ENCODE measurements around the gene CEP104.
"Not testable (repeated sequence)": the region's sequence is repeated elsewhere in the genome, so short reads cannot be mapped to it uniquely, and the experiment has no call there.

Gene CEP104

DNA sequence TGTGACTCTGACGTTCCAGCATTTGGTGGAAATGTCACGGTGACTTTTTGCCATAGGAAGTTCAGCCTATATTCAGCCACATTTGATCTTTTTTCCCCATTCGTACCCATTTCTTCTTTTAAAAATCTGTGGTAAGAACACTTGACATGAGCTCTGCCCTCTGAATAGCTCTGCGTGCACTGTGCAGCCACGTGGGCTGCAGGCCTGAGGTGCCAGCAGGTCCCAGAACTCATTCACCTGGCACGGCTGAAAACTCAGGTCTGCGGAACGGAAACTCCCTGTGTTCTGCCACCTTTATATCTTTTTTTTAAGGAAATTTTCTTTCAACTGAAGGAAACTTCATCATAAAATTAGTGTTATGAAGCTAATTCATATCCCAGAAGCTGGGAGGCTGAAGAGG lies 28.6 kb downstream of the CEP104 start:
- DNase-seq (ENCODE audit: low read depth in 1 of 2, low spot score in 1 of 2): no peak

DNA sequence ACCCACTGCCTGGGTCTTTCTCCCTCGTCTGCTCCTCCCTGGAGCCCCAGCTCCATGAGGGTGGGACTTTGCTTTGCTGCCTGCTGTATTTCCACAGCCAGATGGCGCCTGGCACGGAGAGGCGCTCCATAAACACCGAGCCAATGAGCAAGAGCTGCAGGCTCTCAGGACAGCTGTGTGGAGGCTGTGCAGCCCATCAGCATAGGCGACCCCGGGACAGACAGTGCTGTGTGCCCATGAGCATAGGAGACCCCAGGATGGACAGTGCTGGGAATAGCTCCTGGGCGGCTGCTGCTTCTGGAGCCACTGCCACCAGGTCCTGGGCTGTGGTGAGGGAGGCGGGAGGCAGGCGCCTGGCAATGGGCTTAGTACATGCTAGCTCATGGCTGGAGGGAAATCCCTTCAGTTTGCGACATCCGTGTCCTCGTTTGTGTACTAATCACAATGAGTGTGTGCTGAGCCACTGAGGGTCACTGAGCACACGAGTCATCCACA lies 29.2 kb downstream of the CEP104 start:
- DNase-seq (ENCODE audit: low read depth in 1 of 2, low spot score in 1 of 2): no peak

DNA sequence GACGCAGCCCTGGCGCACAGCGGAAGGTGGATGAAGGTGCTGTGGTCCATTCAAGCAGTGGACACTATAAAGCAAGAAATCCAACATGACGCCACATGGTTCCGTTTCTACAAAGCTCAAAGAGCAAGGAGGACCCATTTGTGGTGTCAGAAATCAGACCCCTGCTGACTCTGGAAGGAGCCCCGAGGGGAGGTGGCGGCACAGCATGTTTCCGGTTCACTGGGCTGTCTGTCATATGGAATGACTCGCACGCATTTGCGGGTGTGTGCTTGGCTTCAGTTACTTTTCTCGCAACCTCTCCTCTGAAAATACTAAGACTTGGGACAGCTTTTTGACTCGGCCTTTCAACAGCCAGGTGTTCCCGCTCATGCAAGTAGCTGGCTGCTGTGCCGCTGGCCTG lies 31.7 kb downstream of the CEP104 start:
- no peak for DNase-seq (ENCODE audit: low read depth in 1 of 2, low spot score in 1 of 2)

DNA sequence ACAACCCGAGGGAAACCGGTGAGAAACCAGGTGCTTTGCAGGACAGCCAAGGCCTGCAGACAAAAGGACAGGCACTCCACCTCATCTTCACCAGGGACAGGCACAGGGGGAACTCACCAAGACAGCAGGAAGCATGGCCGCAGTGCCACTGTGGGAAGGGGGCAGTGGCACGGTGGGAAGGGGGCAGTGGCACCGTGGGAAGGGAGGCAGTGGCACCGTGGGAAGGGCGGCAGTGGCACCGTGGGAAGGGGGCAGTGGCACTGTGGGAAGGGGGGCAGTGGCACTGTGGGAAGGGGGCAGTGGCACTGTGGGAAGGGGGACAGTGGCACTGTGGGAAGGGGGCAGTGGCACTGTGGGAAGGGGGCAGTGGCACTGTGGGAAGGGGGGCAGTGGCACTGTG lies 32.4 kb downstream of the CEP104 start:
- no peak for DNase-seq (ENCODE audit: low read depth in 1 of 2, low spot score in 1 of 2)

DNA sequence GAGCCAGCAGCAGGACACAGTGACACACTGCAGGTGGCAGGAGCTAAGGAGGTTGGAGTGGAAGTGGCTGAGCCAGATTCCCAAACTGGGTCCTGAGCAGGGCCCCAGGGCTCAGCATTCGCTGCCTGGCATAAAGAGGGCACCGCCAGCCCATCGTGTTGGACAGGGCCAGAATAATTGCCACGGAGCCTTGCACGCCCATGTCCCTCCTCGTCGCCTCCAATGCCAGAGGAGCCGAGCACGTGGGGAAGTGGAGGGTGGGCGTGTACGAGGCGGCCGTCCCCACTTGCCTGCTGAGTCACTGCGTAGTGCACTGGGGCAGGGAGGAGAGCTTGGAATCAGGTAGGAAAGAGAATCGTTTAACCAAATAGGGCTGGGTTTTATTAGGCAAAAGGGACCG lies 34.6 kb downstream of the CEP104 start:
- no peak for DNase-seq (ENCODE audit: low read depth in 1 of 2, low spot score in 1 of 2)

DNA sequence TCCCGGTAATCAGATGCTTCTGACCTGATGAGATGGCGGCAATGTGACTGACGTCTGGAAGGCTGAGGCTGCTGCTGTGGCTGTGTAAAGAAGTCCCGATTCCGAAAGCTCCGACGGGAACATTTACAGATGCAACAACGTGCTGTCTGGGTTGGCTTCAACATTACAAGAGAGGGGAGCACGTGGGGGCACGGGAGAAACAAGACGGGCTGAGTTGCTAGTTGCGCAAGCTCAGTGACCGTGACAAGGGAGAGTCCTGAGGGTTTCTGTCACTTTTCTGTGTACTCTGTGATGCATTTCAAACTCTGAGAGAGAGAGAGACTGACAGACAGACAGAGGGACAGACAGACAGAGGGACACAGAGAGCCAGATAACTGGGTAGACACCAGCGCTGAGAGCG lies 35.1 kb downstream of the CEP104 start:
- DNase-seq (ENCODE audit: low read depth in 1 of 2, low spot score in 1 of 2): no peak

DNA sequence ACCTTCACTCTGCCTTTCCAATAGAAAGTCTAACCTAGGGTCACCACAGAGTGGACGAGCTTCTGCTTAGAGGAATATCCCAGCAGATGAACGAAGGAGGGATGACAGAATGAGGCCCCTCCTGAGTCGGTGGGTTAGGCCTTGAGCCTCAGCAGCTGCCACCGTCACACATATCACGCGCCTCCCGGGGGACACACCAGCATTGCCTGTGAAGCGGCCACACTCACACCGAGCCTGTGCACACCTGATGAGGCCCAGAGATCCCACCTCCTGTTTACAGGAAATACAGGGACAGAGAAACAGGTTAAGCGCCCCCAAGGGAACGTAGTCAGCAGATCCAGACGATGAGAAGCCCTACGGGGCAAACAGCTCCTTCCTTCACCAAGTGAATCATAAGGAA lies 35.6 kb downstream of the CEP104 start:
- DNase-seq (ENCODE audit: low read depth in 1 of 2, low spot score in 1 of 2): no peak

DNA sequence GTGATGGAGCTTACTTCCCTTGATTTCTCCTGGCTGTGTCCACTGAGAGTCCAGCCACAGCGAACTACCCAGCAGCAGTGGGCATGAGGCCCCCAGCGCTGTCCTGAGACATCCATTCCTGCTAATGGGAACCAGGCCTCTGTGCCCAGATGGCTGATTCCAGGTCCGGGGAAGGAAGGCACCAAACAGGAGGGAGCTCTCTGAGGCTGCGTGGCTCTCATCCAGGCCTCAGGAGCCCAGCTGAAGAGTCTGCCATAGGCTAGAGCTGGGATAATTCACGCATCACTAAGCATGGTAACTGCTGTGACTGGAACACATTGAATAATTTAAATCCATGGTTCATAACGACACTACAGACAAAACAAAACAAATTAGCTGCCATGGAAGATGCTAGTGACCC lies 36.0 kb downstream of the CEP104 start:
- no peak for DNase-seq (ENCODE audit: low read depth in 1 of 2, low spot score in 1 of 2)

DNA sequence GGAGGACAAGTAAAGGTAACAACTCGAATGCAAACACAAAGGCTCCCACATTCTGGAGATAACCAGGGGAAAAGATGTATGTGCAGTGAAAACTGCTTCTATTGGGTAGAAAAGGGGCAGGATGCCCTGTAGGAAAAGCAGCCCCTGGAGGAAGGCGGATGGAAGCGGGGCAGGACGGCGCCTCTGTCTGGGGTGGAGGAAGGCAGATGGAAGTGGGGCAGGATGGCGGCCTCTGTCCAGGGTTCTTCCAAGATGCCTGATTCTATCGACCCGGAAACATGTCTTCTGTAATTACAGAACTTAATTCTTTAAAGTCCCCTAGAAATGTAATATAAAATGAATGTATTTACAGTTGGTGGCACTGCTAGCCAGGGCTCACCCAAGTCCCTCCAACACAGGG lies 36.7 kb downstream of the CEP104 start:
- DNase-seq (ENCODE audit: low read depth in 1 of 2, low spot score in 1 of 2): no peak

DNA sequence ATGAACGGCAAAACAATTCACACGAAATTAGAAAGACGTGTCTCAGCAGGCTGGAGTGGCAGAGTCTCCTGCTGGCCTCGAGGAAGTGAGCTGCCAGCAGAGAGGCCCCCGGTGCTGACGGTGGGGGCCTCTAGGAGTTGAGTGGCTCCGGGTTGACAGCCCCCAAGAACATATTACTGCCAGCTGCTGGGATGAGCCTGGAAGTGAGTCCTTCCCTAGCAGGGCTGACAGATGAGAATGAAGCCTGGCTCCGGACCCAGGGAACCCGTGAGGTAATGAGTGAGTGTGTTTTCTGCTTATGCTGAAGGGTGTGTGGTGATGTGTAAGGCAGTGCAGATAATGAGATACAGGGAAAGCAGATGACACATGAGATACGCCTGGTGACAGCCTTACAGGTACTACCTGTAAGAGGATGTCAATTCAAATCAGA lies 37.2 kb downstream of the CEP104 start:
- DNase-seq (ENCODE audit: low read depth in 1 of 2, low spot score in 1 of 2): no peak

DNA sequence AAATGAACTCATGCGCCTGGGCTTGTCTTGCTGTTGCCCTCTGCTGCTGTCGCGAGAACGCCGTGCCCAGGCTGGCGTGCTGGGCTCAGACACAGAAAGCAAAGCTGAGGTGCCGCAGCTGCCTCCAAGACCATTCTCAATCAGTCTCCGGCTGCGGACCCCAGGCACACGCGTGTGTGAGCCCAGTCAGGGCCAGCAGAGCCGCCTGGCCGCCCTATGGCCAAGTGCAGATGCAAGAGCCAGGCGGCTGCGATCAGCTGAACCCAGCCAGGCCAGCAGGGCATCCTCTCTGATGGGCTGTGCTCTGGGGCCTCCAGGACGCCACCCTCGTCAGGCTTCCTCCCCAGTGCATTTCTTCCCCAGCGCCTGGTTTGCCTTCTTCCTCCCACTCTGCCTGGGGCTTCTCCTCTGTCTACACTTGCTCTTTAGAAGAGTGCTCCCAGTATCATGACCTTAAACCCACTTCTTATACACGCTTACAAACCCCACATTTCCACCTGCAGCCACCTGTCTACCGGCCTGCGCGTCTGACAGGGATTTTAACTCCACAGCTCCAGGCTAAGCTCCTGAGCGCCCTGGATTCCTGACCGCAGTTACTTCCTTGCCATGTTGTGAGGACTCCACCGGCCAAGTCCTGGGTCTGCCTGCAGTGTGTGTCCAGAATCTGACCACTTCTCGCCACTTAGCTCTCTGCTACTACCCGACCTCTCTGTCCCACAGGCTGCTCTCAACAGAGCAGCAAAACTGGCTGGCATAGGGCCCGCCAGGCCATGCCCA lies 39.0 kb downstream of the CEP104 start:
- DNase-seq (ENCODE audit: low read depth in 1 of 2, low spot score in 1 of 2): no peak

DNA sequence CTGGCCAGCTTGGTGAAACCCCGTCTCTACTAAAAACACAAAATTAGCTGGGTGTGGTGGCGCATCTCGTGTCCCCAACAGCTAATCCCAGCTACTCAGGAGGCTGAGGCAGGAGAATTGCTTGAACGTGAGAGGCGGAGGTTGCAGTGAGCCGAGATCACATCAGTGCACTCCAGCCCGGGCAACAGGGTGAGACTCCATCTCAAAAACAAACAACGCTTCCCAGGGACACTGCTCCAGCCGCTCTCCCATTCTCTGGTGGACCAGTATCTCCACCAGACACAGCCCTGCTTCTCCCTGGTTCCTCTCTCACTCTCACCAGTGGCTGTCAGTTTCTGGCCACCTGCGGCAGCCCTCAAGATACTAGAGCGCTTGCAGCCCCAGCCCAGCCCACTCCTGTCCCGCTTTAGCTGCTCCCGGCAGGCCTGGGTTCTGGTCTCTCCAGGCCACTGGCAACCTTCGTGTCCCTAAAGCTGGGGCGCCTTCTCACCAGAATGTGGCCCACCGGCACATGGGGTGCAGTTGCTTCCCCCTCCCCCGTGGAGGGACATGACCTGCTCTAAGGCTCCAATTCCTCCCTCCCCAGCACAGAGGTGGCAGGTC lies 39.8 kb downstream of the CEP104 start:
- no peak for DNase-seq (ENCODE audit: low read depth in 1 of 2, low spot score in 1 of 2)

DNA sequence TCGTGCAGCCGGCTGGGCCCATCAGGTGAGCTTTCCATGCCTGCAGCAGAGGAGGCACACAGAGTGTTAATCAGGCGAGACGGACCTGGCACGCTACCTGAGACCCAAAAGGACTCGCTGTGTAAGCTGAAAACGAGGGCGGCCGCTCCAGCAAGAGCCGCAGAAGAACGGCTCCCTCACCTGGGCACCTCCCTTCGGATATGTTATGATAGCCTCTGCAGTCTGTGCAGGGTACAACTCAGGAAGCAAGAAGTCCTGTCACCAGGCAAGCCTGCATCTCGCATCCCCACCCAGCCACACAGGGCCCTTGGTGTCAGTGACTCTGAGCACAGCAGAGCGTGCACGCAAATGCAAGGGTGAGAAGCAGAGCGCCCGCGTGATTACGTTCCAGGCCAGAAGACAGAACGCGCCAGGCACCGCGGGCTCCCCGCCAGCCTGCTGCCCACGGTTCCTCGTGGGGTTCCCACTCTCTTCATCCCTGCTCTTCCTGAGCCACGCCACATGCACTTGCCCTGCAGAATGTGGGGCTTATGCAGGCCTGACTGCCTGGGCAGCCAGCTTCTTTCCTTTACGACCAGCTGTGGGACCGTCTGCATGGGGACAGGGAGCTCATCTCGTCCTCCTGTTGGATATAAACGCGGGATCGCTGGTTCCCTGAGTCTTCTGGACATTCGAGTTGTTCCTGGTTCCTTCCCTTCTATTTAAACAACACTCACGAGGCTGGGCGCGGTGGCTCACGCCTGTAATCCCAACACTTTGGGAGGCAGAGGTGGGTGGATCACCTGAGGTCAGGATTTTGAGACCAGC lies 40.5 kb downstream of the CEP104 start:
- DNase-seq (ENCODE audit: low read depth in 1 of 2, low spot score in 1 of 2): no peak

DNA sequence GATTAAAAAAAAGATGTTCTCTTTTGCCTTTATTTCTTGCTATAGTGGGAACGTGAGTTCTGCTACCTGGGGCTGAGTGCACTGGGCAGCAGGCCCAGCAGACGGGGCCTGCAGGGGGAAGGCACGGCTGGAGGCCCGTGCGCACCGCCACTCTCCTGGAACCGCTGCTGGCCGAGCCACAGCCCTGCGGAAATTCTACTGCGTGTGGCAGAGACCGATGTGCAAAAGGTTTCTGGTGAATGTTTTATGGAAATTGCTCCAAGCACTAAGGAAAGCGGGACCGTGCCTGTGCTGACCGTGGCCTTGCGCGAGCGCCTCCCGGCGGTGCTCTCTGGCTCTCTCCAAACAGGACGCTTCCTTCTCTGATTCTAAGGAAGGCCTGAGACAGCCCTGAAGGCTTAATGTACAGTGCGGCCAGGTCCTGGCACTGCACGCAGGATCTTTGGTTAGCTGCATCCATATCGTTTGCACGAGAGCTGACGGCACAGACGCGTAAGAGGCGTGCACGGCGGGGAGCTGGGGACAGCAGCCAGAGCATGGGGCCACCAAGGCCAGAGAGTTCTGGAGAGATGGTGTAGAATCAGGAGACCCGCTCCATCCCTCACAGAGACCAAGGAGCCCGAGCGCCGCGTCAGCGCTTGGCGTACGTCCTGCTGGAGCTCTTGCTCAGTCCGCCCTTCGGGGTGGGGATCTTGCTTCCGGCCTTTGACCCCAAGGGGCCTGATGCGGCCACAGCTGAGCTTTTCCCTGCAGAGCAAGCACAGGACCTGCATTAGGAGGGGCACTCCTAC lies 42.0 kb downstream of the CEP104 start:
- DNase-seq (ENCODE audit: low read depth in 1 of 2, low spot score in 1 of 2): no peak

DNA sequence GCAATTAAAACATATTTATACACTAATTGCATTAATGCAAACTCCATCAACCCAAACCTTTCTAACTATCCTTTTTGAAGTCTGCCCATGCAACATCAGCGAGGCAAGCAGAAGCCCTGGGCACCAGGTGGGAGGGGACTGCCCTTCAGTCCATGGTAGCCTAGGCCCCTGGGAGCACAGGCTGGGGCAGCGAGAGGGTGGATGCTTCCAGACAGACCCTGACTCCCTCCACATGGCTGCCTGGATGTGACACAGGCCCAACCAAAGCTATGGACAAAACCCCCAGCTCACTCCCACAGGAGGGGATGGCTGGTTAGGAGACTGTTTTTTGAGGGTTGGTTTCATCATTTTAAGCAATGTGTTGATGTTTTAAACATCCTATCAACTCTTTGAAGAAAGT lies 42.9 kb downstream of the CEP104 start:
- DNase-seq (ENCODE audit: low read depth in 1 of 2, low spot score in 1 of 2): no peak

DNA sequence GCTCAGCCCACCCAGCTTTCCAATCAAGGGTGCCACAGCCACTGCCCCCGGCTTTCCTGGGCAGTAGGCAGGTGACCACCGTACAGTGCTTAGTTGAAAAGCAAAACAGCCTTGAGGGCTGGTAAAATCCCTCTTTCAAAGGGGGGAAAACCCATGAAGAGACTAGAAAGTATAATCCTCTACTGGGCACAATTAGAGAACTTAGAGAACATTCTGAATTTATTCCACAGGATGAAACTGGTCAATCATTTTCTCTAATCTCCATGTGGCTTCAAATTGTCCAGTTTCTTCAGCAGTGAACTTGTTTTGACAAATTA lies 45.5 kb downstream of the CEP104 start:
- DNase-seq (ENCODE audit: low read depth in 1 of 2, low spot score in 1 of 2): no peak

DNA sequence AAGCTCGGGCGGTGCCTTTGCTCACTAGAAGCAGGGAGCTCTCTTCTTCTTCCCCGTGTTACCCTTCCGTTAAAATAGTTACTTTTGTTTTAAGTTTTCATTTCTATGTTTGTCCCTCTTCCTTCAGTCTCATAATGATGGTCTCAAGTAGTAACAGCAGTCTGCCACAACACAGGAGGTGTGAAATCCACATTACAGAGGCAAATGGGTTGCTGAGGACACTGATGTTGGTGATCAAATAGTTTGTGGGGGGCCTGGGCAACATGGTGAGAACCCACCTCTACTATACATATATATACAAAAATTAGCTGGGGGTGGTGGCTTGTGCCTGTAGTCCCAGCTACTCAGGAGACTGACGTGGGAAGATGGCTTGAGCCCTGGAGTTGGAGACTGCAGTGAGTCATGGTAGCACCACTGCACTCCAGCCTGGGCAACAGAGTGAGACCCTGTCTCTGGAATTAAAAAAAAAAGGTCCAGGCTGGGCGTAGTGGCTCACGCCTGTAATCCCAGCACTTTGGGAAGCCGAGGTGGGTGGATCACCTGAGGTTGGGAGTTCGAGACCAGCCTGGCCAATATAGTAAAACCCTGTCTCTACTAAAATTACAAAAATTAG lies 46.8 kb downstream of the CEP104 start:
- DNase-seq (ENCODE audit: low read depth in 1 of 2, low spot score in 1 of 2): not testable (repeated sequence)

DNA sequence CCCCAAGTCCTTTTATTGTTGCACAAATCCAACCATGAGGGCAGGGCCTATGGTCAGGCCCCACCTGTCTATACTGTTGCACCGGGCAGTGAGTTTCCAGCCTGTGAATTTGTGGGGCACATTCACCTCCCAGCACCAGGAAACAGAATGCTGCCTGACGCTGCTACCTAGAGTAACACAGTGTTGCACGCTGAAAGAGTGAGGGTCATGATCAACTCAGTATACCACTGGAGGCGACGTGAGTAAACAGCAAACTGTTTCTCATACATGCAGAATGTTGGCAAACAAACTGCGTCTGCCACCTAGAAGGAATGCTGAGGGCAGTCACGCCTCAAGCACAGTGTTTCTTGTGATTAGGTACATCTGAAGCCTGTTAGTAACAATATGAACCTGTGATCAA lies 47.3 kb downstream of the CEP104 start:
- no peak for DNase-seq (ENCODE audit: low read depth in 1 of 2, low spot score in 1 of 2)

DNA sequence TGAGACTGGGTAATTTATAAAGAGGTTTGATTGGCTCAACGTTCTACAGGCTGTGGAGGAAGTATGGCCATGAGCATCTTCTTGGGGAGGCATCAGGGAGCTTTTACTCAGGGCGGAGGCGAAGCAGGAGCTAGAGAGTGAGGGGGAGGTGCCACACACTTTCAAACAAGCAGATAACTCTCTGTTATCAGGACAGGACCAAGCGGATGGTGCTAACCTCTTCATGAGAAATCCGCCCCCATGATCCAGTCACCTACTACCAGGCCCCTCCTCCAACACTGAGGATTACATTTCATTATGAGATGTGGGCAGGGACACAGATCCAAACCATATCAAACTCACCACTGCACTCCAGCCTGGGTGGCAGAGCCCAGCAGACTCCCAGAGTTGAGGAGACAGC lies 49.2 kb downstream of the CEP104 start:
- no peak for DNase-seq (ENCODE audit: low read depth in 1 of 2, low spot score in 1 of 2)

DNA sequence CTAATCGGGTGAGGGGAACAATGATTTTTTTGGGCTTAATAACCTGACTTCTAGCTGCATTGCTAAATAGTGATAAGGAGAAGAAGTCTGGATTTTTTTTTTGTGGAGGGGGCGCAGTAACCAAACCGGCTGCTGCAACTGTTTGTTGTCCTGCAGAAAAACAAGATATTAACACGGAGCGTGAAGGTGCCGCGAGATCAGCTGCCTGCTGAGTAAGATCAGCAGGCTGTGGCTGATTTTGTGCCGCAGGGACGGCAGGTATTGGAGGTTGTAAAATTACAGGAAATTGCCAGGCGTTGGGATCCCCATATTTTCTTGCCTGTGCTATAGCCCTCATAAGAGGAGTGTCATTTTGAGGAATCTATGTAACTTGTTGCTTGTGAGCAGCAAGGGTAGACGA lies 52.0 kb downstream of the CEP104 start:
- no peak for DNase-seq (ENCODE audit: low read depth in 1 of 2, low spot score in 1 of 2)

DNA sequence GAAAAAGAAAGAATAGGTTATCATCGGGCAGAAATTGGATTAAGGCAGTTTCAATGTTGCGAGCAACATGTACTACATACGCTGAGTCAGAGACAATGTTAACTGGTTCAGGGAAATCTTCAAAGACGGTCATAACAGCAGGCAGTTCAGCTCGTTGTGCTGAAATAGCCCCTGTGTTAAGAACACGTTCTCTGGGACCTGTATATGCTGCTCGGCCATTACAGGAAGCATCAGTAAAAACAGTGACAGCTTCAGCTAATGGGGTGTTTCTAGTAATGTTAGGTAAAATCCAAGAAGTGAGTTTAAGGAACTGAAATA lies 52.4 kb downstream of the CEP104 start:
- DNase-seq (ENCODE audit: low read depth in 1 of 2, low spot score in 1 of 2): not testable (repeated sequence)
